OCI-LY3 (cell line): ENCODE data around the gene PCNA.

Experiments
- EZH2phosphoT487 ChIP-seq: fragments of 200-600 bp; shearing (Covaris generic); IDR thresholded peaks from 2 replicates; pipeline ENCODE4 v1.6.1; 2018; ENCODE audit warnings: antibody characterized with exemption, mixed run types, low read depth
- TF ChIP-seq, protein P1 (sequence below): fragments of 200-600, 300-600 bp; sonication (generic); IDR thresholded peaks from 2 replicates; pipeline ENCODE4 v1.5.1; 2014; ENCODE audit warnings: antibody characterized with exemption, low read length, low read depth

DNA sequence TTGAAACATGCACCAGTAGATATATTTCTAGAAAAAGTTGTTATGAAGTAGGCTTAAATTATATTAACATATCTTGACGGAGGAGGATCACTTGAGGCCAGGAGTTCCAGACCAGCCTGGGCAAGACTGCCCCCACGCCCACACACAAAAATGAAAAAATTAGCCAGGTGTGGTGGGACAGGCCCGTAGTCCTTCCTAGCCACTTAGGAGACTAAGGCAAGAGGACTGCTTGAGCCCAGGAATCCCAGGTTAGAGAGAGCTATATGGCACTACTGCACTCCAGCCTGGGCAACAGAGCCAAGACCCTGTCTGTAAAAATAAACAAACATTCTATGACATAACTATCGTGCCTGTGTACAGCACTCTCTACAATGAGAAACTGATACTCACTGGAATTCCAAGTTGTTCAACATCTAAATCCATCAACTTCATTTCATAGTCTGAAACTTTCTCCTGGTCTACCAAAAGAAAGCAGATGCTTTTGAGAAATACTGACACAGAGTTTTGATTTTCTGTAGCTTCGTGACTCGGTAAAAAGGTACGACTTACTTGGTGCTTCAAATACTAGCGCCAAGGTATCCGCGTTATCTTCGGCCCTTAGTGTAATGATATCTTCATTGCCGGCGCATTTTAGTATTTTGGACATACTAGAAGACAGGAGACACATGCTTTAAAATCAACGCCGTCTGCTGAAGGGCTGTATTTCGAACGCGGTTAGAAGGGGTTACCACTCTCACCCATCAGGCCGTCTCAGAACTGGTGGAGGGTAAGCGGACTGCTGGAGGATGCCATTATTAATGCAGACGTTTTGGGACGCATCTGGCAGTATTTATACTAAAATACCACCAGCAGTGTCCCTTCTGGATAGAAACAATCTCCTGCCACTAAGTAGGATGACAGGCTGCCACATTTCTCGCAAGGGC is 1.3 kb downstream of the PCNA start:
- TF ChIP-seq, protein P1, sequence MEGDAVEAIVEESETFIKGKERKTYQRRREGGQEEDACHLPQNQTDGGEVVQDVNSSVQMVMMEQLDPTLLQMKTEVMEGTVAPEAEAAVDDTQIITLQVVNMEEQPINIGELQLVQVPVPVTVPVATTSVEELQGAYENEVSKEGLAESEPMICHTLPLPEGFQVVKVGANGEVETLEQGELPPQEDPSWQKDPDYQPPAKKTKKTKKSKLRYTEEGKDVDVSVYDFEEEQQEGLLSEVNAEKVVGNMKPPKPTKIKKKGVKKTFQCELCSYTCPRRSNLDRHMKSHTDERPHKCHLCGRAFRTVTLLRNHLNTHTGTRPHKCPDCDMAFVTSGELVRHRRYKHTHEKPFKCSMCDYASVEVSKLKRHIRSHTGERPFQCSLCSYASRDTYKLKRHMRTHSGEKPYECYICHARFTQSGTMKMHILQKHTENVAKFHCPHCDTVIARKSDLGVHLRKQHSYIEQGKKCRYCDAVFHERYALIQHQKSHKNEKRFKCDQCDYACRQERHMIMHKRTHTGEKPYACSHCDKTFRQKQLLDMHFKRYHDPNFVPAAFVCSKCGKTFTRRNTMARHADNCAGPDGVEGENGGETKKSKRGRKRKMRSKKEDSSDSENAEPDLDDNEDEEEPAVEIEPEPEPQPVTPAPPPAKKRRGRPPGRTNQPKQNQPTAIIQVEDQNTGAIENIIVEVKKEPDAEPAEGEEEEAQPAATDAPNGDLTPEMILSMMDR = no peak
- TF ChIP-seq EZH2phosphoT487 = no peak
